B cell (primary cell): Measurements from ENCODE around the gene CARHSP1.

ENCODE experiments used
- CTCF ChIP-seq: fragments of 200-600 bp; IDR thresholded peaks from one replicate; pipeline ENCODE4 v1.8.0; 2022; ENCODE audit warnings: antibody characterized with exemption, mild to moderate bottlenecking
- EZH2 ChIP-seq: IDR thresholded peaks from 2 replicates; pipeline ENCODE4 v1.6.1; 2012; ENCODE audit warnings: borderline replicate concordance, low read depth, mild to moderate bottlenecking, moderate library complexity, low read length; ENCODE audit not compliant: insufficient read depth, poor library complexity, severe bottlenecking

- TF ChIP-seq EZH2: no peak
- no peak for TF ChIP-seq CTCF
Observed at GRCh38 chr16:8866118-8866883, 2.5 kb downstream of the CARHSP1 start.
